Astrocyte (in vitro differentiated cells and primary cell): Measurements from ENCODE around the gene KDM2B.

ENCODE experiments used
- CTCF ChIP-seq: IDR thresholded peaks from 2 replicates; pipeline ENCODE4 v1.5.1; 2011; ENCODE audit warnings: low read depth, mild to moderate bottlenecking, inconsistent platforms, low read length, moderate library complexity; ENCODE audit not compliant: insufficient read depth
- EZH2 ChIP-seq: IDR thresholded peaks from 2 replicates; pipeline ENCODE4 v1.6.1; 2012; ENCODE audit warnings: mild to moderate bottlenecking, low read length, inconsistent platforms; ENCODE audit not compliant: insufficient read depth

DNA sequence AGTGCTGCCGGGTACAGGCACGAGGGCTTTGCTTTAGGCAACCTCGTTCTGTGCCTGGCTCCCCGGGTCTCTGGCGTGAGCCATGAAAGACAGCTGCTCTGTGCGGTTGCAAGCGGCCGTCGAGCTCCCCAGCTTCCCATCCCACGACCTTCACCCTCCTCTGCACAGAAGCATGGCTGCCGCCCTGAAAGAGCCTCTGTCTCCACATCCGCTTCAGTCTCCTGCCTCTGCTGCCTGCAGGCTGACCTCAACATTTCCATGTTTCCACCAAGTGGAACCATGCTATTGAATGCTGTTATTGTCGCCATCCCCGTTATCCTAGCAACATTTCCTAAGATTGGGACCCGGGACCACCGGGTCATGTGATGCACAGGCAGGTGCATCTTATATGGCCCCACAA lies 57.1 kb downstream of the KDM2B start:
- TF ChIP-seq EZH2: no peak
- TF ChIP-seq CTCF: no peak
